Measurements from ENCODE around the gene CDC20B. TPM values are rescaled to one million over a fixed set of nuclear protein-coding genes. Genes with fewer than 3 reads are reported as not detected.

The CDC20B gene
- total RNA-seq (2022; extraction: Qiagen RNA extraction; ENCODE audit: low read depth), result 0.05 to 0.11 TPM (median 0.09 TPM) in 3 of 5 replicates, not detected in the others

GRCh38 chr5:55172937-55173686, at the start of gene CDC20B:
TSS of gene CDC20B (minus strand) at chr5:55173177. CDS start at chr5:55173000, 177 bp downstream.

GRCh38 chr5:55159763-55160492, 13.0 kb downstream of the CDC20B start, which contains the start of gene GPX8:
TSS of gene GPX8 (plus strand) at chr5:55160171. CDS start at chr5:55160193, 22 bp downstream.

GRCh38 chr5:55102348-55102747, 70.6 kb downstream of the CDC20B start, which contains the start of gene GZMA:
TSS of gene GZMA (plus strand) at chr5:55102646. CDS start at chr5:55102683, 37 bp downstream.

Other genes starting within 250 kb of the CDC20B start
- not detected in 5 replicates for gene ESM1, start 187.6 kb downstream of the CDC20B start, total RNA-seq (2022; extraction: Qiagen RNA extraction; ENCODE audit: low read depth)
- gene GZMK, start 148.9 kb downstream of the CDC20B start, total RNA-seq (2022; extraction: Qiagen RNA extraction; ENCODE audit: low read depth), result not detected in 5 replicates
- not detected in 5 replicates for gene GZMA, start 70.5 kb downstream of the CDC20B start, total RNA-seq (2022; extraction: Qiagen RNA extraction; ENCODE audit: low read depth)
- gene GPX8, start 13.0 kb downstream of the CDC20B start, total RNA-seq (2022; extraction: Qiagen RNA extraction; ENCODE audit: low read depth), result 30.8 to 45.9 TPM (median 38.7 TPM) in 5 replicates
- 1.6 to 3.1 TPM (median 2.2 TPM) in 5 replicates for gene MCIDAS, start 54.1 kb upstream of the CDC20B start, total RNA-seq (2022; extraction: Qiagen RNA extraction; ENCODE audit: low read depth)
- gene CCNO, start 60.4 kb upstream of the CDC20B start, total RNA-seq (2022; extraction: Qiagen RNA extraction; ENCODE audit: low read depth), result 5.8 to 10.4 TPM (median 8.7 TPM) in 5 replicates
- 14.6 to 25.6 TPM (median 24.2 TPM) in 5 replicates for gene DHX29, start 134.5 kb upstream of the CDC20B start, total RNA-seq (2022; extraction: Qiagen RNA extraction; ENCODE audit: low read depth)
- gene MTREX, start 134.8 kb upstream of the CDC20B start, total RNA-seq (2022; extraction: Qiagen RNA extraction; ENCODE audit: low read depth), result 23.5 to 58.9 TPM (median 35.8 TPM) in 5 replicates